Measurements from ENCODE around the gene ADAM10. TPM values are rescaled to one million over a fixed set of nuclear protein-coding genes. Genes with fewer than 3 reads are reported as not detected.

ADAM10 gene
- polyA plus RNA-seq, 1 donor (not counting 4 experiments of a cell fraction or from before 2014, with no cell fraction given) = 198 TPM

DNA sequence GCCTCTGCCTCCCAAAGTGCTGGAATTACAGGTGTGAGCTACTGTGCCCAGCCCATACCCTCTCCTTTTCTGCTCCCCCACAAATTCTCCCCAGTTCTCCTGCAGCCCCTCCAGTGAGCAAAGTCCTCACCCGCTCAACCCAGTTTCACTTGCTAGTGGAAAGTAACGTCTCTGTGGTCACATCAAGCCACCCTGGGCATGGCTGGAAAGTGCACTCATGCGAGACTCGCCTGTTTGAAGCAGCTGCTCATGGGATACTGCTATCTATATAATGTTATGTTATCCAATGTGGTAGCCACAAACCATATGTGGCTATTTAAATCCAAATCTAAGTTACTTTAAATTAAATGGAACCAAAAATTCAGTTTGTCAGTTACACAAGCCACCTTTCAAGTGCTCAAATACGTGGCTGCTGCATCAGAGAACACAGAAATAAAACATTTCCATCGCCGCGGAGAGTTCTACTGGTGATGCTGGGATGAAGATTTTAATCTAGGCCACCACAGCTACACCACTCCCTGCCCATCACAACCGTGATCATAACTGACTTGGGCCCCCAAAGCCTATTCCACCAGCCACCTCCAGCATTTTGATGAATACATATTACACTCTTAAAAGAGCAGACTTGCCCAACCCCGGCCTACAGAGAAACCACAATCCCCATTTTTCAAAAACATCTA lies 198.3 kb downstream of the ADAM10 start:
- Histone ChIP-seq H3K4me2 (ENCODE audit: control insufficient read depth, extremely low read depth, insufficient read depth, low read depth, low read length) (peak overlapping the region; percentile 66), H3K9me1 (ENCODE audit: control insufficient read depth, extremely low read depth, insufficient read depth, low read length) (no peaks in the 10 kb centered on the region)

DNA sequence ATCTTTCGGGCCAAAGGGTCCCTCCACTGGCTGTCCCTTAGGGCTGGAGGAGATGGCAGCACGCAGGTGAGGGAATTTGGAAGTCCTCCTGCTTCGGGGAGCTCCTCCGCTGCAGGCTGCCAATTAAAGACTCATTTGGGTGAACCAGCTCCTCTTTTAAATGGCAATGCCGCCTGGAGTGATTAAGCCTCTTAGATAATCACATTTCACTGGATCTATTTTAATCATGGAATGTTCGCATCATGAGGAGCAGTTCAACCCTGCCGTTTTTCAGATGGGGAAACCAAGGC lies 199.8 kb downstream of the ADAM10 start:
- Histone ChIP-seq H3K9me3 (ENCODE audit: control insufficient read depth, low read depth, low read length) (no peaks in the 10 kb centered on the region), H2AFZ (ENCODE audit: control insufficient read depth, low read length) (no peak overlapping the region), H3K36me3 (ENCODE audit: control insufficient read depth in 2 of 2, extremely low read depth in 1 of 2, insufficient read depth in 2 of 2, low read length in 2 of 2) (no peaks in the 10 kb centered on the region), H3K27ac (ENCODE audit: control insufficient read depth, insufficient read depth, low read length) (no peak overlapping the region), H3K4me1 (ENCODE audit: control insufficient read depth, extremely low read depth, insufficient read depth, low read length) (peaks cover 23% of the 10 kb centered on the region), H3K9ac (ENCODE audit: control insufficient read depth, extremely low read depth, insufficient read depth, low read length) (no peak overlapping the region), H3K79me2 (ENCODE audit: control insufficient read depth, insufficient read depth, low read length) (no peaks in the 10 kb centered on the region), H3K4me2 (ENCODE audit: control insufficient read depth, extremely low read depth, insufficient read depth, low read depth, low read length) (no peak overlapping the region), H3K9me1 (ENCODE audit: control insufficient read depth, extremely low read depth, insufficient read depth, low read length) (no peaks in the 10 kb centered on the region), H3K27me3 (ENCODE audit: control insufficient read depth, extremely low read depth, insufficient read depth, low read length) (no peaks in the 10 kb centered on the region), H4K20me1 (ENCODE audit: control insufficient read depth, extremely low read depth, insufficient read depth, low read length) (no peaks in the 10 kb centered on the region), H3K4me3 (ENCODE audit: control insufficient read depth in 2 of 3, extremely low read depth in 1 of 3, insufficient read depth in 2 of 3, low read depth in 1 of 3, low read length in 3 of 3) (no peak overlapping the region)
- no peak for FAIRE-seq
- TF ChIP-seq, protein P1, sequence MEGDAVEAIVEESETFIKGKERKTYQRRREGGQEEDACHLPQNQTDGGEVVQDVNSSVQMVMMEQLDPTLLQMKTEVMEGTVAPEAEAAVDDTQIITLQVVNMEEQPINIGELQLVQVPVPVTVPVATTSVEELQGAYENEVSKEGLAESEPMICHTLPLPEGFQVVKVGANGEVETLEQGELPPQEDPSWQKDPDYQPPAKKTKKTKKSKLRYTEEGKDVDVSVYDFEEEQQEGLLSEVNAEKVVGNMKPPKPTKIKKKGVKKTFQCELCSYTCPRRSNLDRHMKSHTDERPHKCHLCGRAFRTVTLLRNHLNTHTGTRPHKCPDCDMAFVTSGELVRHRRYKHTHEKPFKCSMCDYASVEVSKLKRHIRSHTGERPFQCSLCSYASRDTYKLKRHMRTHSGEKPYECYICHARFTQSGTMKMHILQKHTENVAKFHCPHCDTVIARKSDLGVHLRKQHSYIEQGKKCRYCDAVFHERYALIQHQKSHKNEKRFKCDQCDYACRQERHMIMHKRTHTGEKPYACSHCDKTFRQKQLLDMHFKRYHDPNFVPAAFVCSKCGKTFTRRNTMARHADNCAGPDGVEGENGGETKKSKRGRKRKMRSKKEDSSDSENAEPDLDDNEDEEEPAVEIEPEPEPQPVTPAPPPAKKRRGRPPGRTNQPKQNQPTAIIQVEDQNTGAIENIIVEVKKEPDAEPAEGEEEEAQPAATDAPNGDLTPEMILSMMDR (optimal IDR thresholded peaks at IDR 0.05 in 1 of 3, IDR thresholded peaks at IDR 0.05 in 1 of 3, conservative IDR thresholded peaks at IDR 0.05 in 1 of 3; ENCODE audit: extremely low read depth in 1 of 3, insufficient read depth in 2 of 3, low read length in 3 of 3) = no peak
- TF ChIP-seq EZH2 (IDR thresholded peaks at IDR 0.05; ENCODE audit: low read length) = no peak
- no peak for DNase-seq (ENCODE audit: low read depth, low spot score)
- dilution Hi-C loops (cut with MboI; ENCODE audit: extremely low pct_ligation_motif_present, low sequenced_read_pairs) = no loop called here

More for the DNA sequence above, 198.3 kb downstream of the ADAM10 start:
- Histone ChIP-seq H4K20me1 (ENCODE audit: control insufficient read depth, extremely low read depth, insufficient read depth, low read length) (no peaks in the 10 kb centered on the region), H3K9me3 (ENCODE audit: control insufficient read depth, low read depth, low read length) (no peaks in the 10 kb centered on the region), H3K4me3 (ENCODE audit: control insufficient read depth in 2 of 3, extremely low read depth in 1 of 3, insufficient read depth in 2 of 3, low read depth in 1 of 3, low read length in 3 of 3) (no peak overlapping the region), H3K27me3 (ENCODE audit: control insufficient read depth, extremely low read depth, insufficient read depth, low read length) (no peaks in the 10 kb centered on the region), H2AFZ (ENCODE audit: control insufficient read depth, low read length) (no peak overlapping the region), H3K36me3 (ENCODE audit: control insufficient read depth in 2 of 2, extremely low read depth in 1 of 2, insufficient read depth in 2 of 2, low read length in 2 of 2) (no peaks in the 10 kb centered on the region), H3K27ac (ENCODE audit: control insufficient read depth, insufficient read depth, low read length) (no peak overlapping the region), H3K4me1 (ENCODE audit: control insufficient read depth, extremely low read depth, insufficient read depth, low read length) (peaks cover 23% of the 10 kb centered on the region), H3K9ac (ENCODE audit: control insufficient read depth, extremely low read depth, insufficient read depth, low read length) (no peak overlapping the region), H3K79me2 (ENCODE audit: control insufficient read depth, insufficient read depth, low read length) (no peaks in the 10 kb centered on the region)
- no peak for FAIRE-seq
- no peak for DNase-seq (ENCODE audit: low read depth, low spot score)
- dilution Hi-C loops (cut with MboI; ENCODE audit: extremely low pct_ligation_motif_present, low sequenced_read_pairs) = no loop called here
- TF ChIP-seq, protein P1 (optimal IDR thresholded peaks at IDR 0.05 in 1 of 3, IDR thresholded peaks at IDR 0.05 in 1 of 3, conservative IDR thresholded peaks at IDR 0.05 in 1 of 3; ENCODE audit: extremely low read depth in 1 of 3, insufficient read depth in 2 of 3, low read length in 3 of 3) = no peak
- TF ChIP-seq EZH2 (IDR thresholded peaks at IDR 0.05; ENCODE audit: low read length) = no peak
